ENCODE results near the gene MYMK.

Gene MYMK

DNA sequence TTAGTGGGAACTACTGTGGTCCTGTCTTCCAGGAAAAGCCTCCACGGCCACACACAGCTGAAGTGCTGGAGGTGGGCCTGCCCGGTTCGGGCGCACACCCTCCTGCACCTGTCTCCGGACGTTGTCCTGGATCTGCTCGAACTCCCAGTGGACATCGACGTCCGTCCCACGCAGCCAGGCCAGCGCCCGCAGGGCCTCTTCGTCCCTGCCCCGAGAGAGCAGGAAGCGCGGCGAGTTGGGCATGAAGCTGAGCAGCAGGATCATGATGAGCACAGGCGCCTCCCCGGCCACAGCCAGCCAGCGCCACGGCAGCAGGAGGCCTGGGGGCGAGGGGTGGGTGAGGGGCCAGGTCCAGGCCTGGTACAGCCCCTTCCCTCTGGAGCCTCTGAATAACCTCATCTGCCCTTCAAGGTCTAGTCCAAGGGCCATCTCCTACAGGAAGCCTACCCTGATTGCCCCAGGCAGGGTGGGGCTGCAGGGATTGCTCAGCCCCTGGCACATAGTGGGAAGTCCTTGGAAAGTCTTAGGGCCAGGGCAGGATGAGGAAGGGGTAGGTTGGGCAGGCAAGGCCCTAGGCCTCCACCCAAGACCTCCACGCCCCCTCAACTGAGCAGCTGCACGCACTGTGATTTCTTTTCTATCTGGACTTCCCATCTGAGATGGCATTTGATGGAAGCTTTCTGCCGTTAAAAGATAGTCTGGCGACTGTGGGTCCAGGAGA lies 49.3 kb downstream of the MYMK start:
- in situ Hi-C loops (cut with MboI; ENCODE audit: low pct_unique_long_range_greater_than_20kb, low sequenced_read_pairs, unreplicated experiment), result no loop called here
- TF ChIP-seq, protein P1, sequence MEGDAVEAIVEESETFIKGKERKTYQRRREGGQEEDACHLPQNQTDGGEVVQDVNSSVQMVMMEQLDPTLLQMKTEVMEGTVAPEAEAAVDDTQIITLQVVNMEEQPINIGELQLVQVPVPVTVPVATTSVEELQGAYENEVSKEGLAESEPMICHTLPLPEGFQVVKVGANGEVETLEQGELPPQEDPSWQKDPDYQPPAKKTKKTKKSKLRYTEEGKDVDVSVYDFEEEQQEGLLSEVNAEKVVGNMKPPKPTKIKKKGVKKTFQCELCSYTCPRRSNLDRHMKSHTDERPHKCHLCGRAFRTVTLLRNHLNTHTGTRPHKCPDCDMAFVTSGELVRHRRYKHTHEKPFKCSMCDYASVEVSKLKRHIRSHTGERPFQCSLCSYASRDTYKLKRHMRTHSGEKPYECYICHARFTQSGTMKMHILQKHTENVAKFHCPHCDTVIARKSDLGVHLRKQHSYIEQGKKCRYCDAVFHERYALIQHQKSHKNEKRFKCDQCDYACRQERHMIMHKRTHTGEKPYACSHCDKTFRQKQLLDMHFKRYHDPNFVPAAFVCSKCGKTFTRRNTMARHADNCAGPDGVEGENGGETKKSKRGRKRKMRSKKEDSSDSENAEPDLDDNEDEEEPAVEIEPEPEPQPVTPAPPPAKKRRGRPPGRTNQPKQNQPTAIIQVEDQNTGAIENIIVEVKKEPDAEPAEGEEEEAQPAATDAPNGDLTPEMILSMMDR (IDR thresholded peaks at IDR 0.05; ENCODE audit: extremely low read depth, insufficient read depth, missing control alignments), result no peak
- no peak for DNase-seq (ENCODE audit: low spot score)

DNA sequence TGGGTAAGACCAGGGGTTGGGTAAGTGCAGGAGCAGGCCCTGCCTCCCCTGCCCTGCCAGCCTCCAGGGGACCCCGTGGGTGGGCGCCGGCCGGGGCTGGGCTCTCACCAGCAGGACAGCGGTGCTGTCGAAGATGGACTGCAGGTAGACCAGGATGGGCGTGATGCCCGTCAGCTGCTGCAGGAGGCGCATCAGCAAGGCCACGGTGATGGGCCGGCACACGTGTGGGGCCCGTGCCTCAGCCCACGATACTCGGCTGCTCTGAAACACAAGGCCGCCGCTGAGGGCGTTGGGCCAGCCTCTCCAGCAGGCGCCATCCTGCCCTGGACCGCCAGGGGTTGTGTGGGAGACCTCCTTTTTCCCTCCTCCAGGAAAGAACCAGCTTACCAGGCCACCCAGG lies 49.9 kb downstream of the MYMK start:
- TF ChIP-seq, protein P1 (IDR thresholded peaks at IDR 0.05; ENCODE audit: extremely low read depth, insufficient read depth, missing control alignments), result no peak
- in situ Hi-C loops (cut with MboI; ENCODE audit: low pct_unique_long_range_greater_than_20kb, low sequenced_read_pairs, unreplicated experiment), result no loop called here
- DNase-seq (ENCODE audit: low spot score), result no peak

DNA sequence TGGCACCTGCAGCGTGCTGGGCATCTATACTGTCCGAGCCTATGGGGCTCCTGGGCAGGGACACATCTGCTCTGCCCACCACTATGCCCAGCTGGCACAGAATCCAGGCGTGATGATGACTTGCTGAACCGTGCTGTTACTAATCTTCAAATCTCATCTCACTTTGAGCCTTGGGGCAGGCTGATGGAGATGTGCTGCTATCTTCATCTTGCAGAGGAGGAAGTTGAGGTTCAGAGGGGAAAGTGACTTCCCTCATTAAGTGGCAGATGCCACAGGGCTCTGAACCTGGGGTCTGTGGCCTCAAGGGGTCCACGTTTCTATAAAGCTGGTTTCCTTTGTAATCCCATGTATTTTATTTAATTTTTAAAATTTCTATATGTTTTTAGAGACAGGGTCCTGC lies 50.5 kb downstream of the MYMK start:
- no peak for DNase-seq (ENCODE audit: low spot score)
- in situ Hi-C loops (cut with MboI; ENCODE audit: low pct_unique_long_range_greater_than_20kb, low sequenced_read_pairs, unreplicated experiment), result no loop called here
- TF ChIP-seq, protein P1 (IDR thresholded peaks at IDR 0.05; ENCODE audit: extremely low read depth, insufficient read depth, missing control alignments), result no peak

DNA sequence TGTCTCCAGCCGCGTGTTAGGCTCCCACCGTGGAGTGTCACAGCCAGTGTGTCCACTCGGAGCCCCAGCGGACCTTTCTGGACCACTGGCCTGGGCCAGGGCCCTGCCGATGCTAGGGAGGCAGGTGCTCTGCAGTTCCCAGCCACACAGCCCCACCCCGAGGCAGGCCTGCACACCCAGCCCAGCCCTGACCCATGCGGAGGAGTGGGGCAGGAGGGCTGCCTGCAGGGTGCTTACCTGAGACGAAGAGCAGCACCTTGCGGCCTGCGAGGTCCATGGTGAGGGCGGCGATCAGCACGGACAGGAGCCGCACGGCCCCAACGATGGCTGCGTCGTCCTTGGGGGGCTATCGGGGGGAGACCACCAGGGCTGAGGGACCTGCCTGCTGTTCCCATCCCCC lies 51.0 kb downstream of the MYMK start:
- in situ Hi-C loops (cut with MboI; ENCODE audit: low pct_unique_long_range_greater_than_20kb, low sequenced_read_pairs, unreplicated experiment), result no loop called here
- TF ChIP-seq, protein P1 (IDR thresholded peaks at IDR 0.05; ENCODE audit: extremely low read depth, insufficient read depth, missing control alignments), result no peak
- no peak for DNase-seq (ENCODE audit: low spot score)

DNA sequence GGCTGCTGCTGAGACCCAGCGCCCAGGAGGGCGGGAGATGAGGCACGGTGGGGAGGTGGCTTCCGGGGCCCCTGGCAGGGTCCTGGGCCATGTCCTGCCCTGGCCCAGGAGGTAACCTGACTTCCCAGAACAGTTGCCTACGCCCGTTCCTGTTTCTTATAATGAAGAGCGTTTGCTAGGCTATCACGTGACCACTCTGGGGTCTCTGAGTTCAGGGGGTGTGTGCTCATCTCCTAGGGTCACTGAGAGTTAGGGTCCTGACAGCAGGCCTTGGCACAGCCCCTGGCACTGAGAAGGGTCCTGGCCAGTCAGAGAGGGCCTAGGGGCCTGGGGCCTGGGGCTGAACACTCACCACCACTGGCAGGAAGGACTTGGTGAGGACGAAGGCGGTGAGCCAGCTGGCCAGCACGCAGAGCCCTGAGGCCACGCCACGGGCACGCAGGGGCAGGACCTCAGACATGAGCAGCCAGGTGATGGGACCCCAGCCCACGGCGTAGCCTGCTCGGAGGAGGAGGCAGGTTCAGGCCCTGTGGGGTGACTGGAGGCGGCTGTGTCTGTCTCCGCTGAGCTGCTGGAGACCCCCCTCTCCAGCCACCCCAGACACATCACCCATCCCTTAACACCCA lies 51.9 kb downstream of the MYMK start:
- TF ChIP-seq, protein P1 (IDR thresholded peaks at IDR 0.05; ENCODE audit: extremely low read depth, insufficient read depth, missing control alignments), result no peak
- no peak for DNase-seq (ENCODE audit: low spot score)
- in situ Hi-C loops (cut with MboI; ENCODE audit: low pct_unique_long_range_greater_than_20kb, low sequenced_read_pairs, unreplicated experiment), result no loop called here

DNA sequence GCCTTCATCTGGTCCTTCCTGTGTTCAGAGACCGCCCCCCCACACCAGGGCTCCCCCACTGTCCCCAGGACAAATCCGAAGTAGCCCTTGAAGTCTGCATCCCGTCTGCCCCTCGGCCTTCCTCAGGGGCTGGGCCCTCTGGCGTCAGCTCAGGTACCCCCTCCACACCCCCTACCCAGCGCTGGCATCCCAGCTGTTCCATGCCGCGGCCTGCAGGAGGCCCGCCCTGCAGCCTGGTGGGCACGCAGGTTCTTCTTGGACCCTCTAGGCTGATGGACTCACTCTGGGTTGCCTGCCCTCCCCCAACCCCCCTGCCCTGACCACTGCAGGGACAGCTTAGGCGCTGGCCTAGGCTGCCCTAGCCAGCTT lies 52.5 kb downstream of the MYMK start:
- in situ Hi-C loops (cut with MboI; ENCODE audit: low pct_unique_long_range_greater_than_20kb, low sequenced_read_pairs, unreplicated experiment), result no loop called here
- TF ChIP-seq, protein P1 (IDR thresholded peaks at IDR 0.05; ENCODE audit: extremely low read depth, insufficient read depth, missing control alignments), result no peak

More for the DNA sequence above, 52.5 kb downstream of the MYMK start:
- DNase-seq (ENCODE audit: low spot score), result no peak
